Measurements from ENCODE around the gene PLEKHA5.

DNA sequence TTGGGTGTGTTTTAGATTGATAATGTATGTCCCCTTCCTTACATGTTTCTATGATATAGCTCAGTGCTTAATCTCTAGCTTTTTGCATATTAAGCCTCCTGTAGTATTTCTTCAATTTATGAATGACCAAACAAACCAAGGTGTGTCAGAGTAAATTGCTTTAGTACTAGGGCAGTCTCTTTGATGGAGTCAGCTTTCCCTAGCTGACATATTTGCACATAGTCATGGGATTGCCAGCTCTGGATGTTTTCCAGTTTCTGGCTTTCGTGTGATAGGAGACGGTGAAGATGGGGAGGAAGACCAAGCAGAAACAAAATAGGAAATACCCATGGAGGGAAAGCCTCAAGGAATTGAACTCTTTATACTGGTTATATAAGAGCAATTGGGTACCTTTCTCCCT lies 148.9 kb downstream of the PLEKHA5 start:
- TF ChIP-seq, protein P1, sequence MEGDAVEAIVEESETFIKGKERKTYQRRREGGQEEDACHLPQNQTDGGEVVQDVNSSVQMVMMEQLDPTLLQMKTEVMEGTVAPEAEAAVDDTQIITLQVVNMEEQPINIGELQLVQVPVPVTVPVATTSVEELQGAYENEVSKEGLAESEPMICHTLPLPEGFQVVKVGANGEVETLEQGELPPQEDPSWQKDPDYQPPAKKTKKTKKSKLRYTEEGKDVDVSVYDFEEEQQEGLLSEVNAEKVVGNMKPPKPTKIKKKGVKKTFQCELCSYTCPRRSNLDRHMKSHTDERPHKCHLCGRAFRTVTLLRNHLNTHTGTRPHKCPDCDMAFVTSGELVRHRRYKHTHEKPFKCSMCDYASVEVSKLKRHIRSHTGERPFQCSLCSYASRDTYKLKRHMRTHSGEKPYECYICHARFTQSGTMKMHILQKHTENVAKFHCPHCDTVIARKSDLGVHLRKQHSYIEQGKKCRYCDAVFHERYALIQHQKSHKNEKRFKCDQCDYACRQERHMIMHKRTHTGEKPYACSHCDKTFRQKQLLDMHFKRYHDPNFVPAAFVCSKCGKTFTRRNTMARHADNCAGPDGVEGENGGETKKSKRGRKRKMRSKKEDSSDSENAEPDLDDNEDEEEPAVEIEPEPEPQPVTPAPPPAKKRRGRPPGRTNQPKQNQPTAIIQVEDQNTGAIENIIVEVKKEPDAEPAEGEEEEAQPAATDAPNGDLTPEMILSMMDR (IDR thresholded peaks at IDR 0.05) = no peak
- TF ChIP-seq POLR2A (IDR thresholded peaks at IDR 0.05) = no peak

All from Peyer's patch (tissue), 4 donors.